HS-27A (cell line): ENCODE results near the gene DUSP1.
"Not testable (repeated sequence)": the region's sequence is repeated elsewhere in the genome, so short reads cannot be mapped to it uniquely, and the experiment has no call there.

Source experiments
- DNase-seq: peaks from one replicate; pipeline ENCODE4 v3.0.0-alpha.2; 2012; ENCODE audit warnings: low read depth, missing footprints

DUSP1 gene

GRCh38 chr5:172796306-172796705 lies 25.3 kb upstream of the DUSP1 start:
- no peak for DNase-seq

GRCh38 chr5:172795318-172795977 lies 24.5 kb upstream of the DUSP1 start:
- DNase-seq = no peak

GRCh38 chr5:172793577-172794488 lies 22.8 kb upstream of the DUSP1 start:
- DNase-seq = no peak

GRCh38 chr5:172792701-172793570 lies 21.9 kb upstream of the DUSP1 start:
- DNase-seq = no peak

GRCh38 chr5:172791726-172792445 lies 20.9 kb upstream of the DUSP1 start:
- DNase-seq = no peak

GRCh38 chr5:172791286-172791685 lies 20.3 kb upstream of the DUSP1 start:
- DNase-seq = no peak

GRCh38 chr5:172790496-172790889 lies 19.5 kb upstream of the DUSP1 start:
- no peak for DNase-seq

GRCh38 chr5:172789687-172790495 lies 18.9 kb upstream of the DUSP1 start:
- DNase-seq = no peak

GRCh38 chr5:172788771-172789686 lies 18.0 kb upstream of the DUSP1 start:
- no peak for DNase-seq

- DNase-seq = not testable (repeated sequence)
Measured at GRCh38 chr5:172787538-172787937, 16.5 kb upstream of the DUSP1 start.

GRCh38 chr5:172786736-172787462 lies 15.9 kb upstream of the DUSP1 start:
- no peak for DNase-seq

- DNase-seq = no peak
Measured at GRCh38 chr5:172785429-172786088, 14.6 kb upstream of the DUSP1 start.

GRCh38 chr5:172784162-172784561 lies 13.2 kb upstream of the DUSP1 start:
- not testable (repeated sequence) for DNase-seq

- not testable (repeated sequence) for DNase-seq
Measured at GRCh38 chr5:172783319-172783718, 12.3 kb upstream of the DUSP1 start.

- DNase-seq = no peak
Measured at GRCh38 chr5:172782169-172783039, 11.4 kb upstream of the DUSP1 start.

GRCh38 chr5:172779691-172780341 lies 8.8 kb upstream of the DUSP1 start:
- DNase-seq = no peak
